GM23338 (cell line): ENCODE data around the gene CNNM4. TPM values are rescaled to one million over a fixed set of nuclear protein-coding genes. Genes with fewer than 3 reads are reported as not detected.

Experiments used
- ATAC-seq: fragments of 200-7000 bp; cut with Tn5 transposase; 3 replicates; pipeline ENCODE4 v1.9.1; 2020
- DNase-seq: peaks from one replicate; pipeline ENCODE4 v3.0.0-alpha.2; 2015; ENCODE audit warnings: low spot score
- H2AFZ ChIP-seq: fragments of 200-600 bp; sonication (generic); 2 replicates; pipeline ENCODE4 v1.8.0; 2016; ENCODE audit warnings: antibody characterized with exemption, mild to moderate bottlenecking, moderate library complexity
- H3F3A ChIP-seq: fragments of 200-600 bp; sonication (generic); replicated peaks from 2 replicates; pipeline ENCODE4 v1.8.0; 2017; ENCODE audit warnings: antibody characterized with exemption, mixed run types, low read depth
- H3K27ac ChIP-seq: fragments of 200-600 bp; sonication (generic); 2 replicates; pipeline ENCODE4 v1.6.1; 2016; ENCODE audit warnings: low read depth
- H3K27me3 ChIP-seq: fragments of 200-600 bp; sonication (generic); 2 replicates; pipeline ENCODE4 v1.8.0; 2016; ENCODE audit warnings: mild to moderate bottlenecking, mixed run types, moderate library complexity; ENCODE audit not compliant: insufficient read depth
- H3K36me3 ChIP-seq: fragments of 200-600 bp; sonication (generic); 2 replicates; pipeline ENCODE4 v1.8.0; 2016; ENCODE audit warnings: mild to moderate bottlenecking; ENCODE audit not compliant: insufficient read depth
- H3K4me1 ChIP-seq: fragments of 200-600 bp; sonication (generic); 2 replicates; pipeline ENCODE4 v1.8.0; 2016; ENCODE audit warnings: mild to moderate bottlenecking, moderate library complexity; ENCODE audit not compliant: insufficient read depth
- H3K4me2 ChIP-seq: fragments of 200-600 bp; sonication (generic); 2 replicates; pipeline ENCODE4 v1.7.1; 2017; ENCODE audit warnings: mixed run types
- H3K4me3 ChIP-seq: fragments of 200-600 bp; sonication (generic); 2 replicates; pipeline ENCODE4 v1.6.1; 2016; ENCODE audit warnings: mixed run types
- H3K79me2 ChIP-seq: fragments of 200-600 bp; sonication (generic); replicated peaks from 2 replicates; pipeline ENCODE4 v1.8.0; 2017; ENCODE audit warnings: mild to moderate bottlenecking; ENCODE audit not compliant: insufficient read depth
- H3K9me2 ChIP-seq: fragments of 200-600 bp; sonication (generic); 2 replicates; pipeline ENCODE4 v1.8.0; 2017; ENCODE audit not compliant: insufficient read depth
- H4K20me1 ChIP-seq: fragments of 200-600 bp; sonication (generic); replicated peaks from 2 replicates; pipeline ENCODE4 v1.8.0; 2017; ENCODE audit warnings: mild to moderate bottlenecking; ENCODE audit not compliant: insufficient read depth
- H3K27ac Mint-ChIP-seq: 2 replicates; pipeline ENCODE4 v1.8.0; 2020; ENCODE audit warnings: inconsistent platforms, mild to moderate bottlenecking, moderate library complexity, mixed read lengths
- H3K27me3 Mint-ChIP-seq: 3 replicates; pipeline ENCODE4 v1.8.0; 2022; ENCODE audit warnings: low read depth, mild to moderate bottlenecking, moderate library complexity, mixed read lengths, inconsistent platforms; ENCODE audit not compliant: insufficient read depth, poor library complexity
- H3K36me3 Mint-ChIP-seq: 3 replicates; pipeline ENCODE4 v1.8.0; 2021; ENCODE audit warnings: low read depth, mild to moderate bottlenecking, inconsistent platforms, moderate library complexity, mixed read lengths
- H3K4me1 Mint-ChIP-seq: 3 replicates; pipeline ENCODE4 v1.8.0; 2020; ENCODE audit warnings: mild to moderate bottlenecking, inconsistent platforms, mixed read lengths
- H3K4me3 Mint-ChIP-seq: 3 replicates; pipeline ENCODE4 v1.8.0; 2021; ENCODE audit warnings: moderate library complexity, mild to moderate bottlenecking, inconsistent platforms, mixed read lengths
- H3K9me3 Mint-ChIP-seq: 3 replicates; pipeline ENCODE4 v1.8.0; 2020; ENCODE audit warnings: moderate library complexity, mild to moderate bottlenecking, inconsistent platforms, mixed read lengths
- CREB1 ChIP-seq: fragments of 250-450 bp; sonication (Bioruptor Pico); IDR thresholded peaks from 2 replicates; pipeline ENCODE4 v1.5.0; 2020; ENCODE audit warnings: low read depth, mild to moderate bottlenecking, moderate library complexity
- EZH2 ChIP-seq: fragments of 200-600 bp; sonication (generic); IDR thresholded peaks from one replicate; pipeline ENCODE4 v1.8.0; 2017; ENCODE audit warnings: antibody characterized with exemption, mild to moderate bottlenecking, low read depth; ENCODE audit not compliant: unreplicated experiment
- POLR2AphosphoS5 ChIP-seq: IDR thresholded peaks from 2 replicates; pipeline ENCODE4 v1.6.1; 2016; ENCODE audit warnings: antibody characterized with exemption, low read depth
- STAT1 ChIP-seq: IDR thresholded peaks from one replicate; pipeline ENCODE4 v1.6.1; 2016; ENCODE audit warnings: antibody characterized with exemption; ENCODE audit not compliant: unreplicated experiment
- ZNF114 ChIP-seq: fragments of 250-450 bp; sonication (Bioruptor Pico); IDR thresholded peaks from 2 replicates; pipeline ENCODE4 v1.5.0; 2020; ENCODE audit warnings: mild to moderate bottlenecking, moderate library complexity
- ZNF331 ChIP-seq: fragments of 250-450 bp; sonication (Bioruptor Pico); IDR thresholded peaks from 2 replicates; pipeline ENCODE4 v1.5.0; 2020; ENCODE audit warnings: low read depth, mild to moderate bottlenecking, moderate library complexity
- polyA plus RNA-seq: library from polyadenylated mRNA; unstranded; fragments of >200 nt; fragmentation: Nextera tagmentation; extraction: Ambion mirVana; gene quantifications from 2 replicates; pipeline ENCODE4 v1.2.1, GENCODE V29; 2016
- total RNA-seq: library from RNA; depleted of rRNA; stranded (reverse); fragments of >200 nt; shearing (Covaris generic); gene quantifications from 2 replicates; pipeline ENCODE4 v1.2.3, GENCODE V29; 2014
- TF ChIP-seq, protein P1 (sequence below): IDR thresholded peaks from 2 replicates; pipeline ENCODE4 v1.6.1; 2016; ENCODE audit warnings: antibody characterized with exemption
- TF ChIP-seq, protein P2 (sequence below): fragments of 250-450 bp; sonication (Bioruptor Pico); IDR thresholded peaks from 2 replicates; pipeline ENCODE4 v1.5.0; 2020; ENCODE audit warnings: mild to moderate bottlenecking, moderate library complexity
- TF ChIP-seq, protein P3 (sequence below), 2 experiments: fragments of 200-600 bp in 1 of 2; sonication (generic) in 1 of 2; conservative IDR thresholded peaks; 2 replicates each; pipeline versions ENCODE4 v1.5.1 to v1.6.1; 2016 to 2017; ENCODE audit warnings: antibody characterized with exemption in 2 of 2, low read depth in 2 of 2, mild to moderate bottlenecking in 2 of 2, moderate library complexity in 1 of 2

CNNM4 gene
- total and polyA plus RNA-seq, 2 experiments from 2014 or later, result 2.9 to 12.9 TPM

DNA sequence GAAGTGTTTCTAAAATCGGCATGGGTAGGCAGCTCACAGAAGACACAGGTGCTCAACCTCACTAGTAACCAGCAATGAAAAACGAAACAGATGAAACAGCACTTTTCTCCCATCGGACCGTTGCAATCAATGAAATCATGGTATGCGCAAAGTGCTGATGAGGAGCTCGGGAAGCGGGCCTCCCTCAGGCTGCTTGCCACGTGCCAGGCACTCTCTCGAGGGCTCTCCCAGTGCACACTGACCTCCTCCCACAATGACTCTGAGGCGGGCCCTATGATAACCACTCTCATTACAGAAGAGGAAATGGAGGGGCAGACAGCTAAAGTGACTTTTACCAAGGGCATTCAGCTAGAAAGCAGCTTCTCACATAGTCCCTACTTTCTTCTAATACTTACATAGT lies 86.9 kb downstream of the CNNM4 start:
- Mint-ChIP-seq H3K4me1 (no peaks in the 10 kb centered on the region; the same call in 1 of the 3 replicates), H3K27ac (0 out of 2 replicates have a peak overlapping the region, but pooled peaks have one; percentile 52), H3K36me3 (peaks cover 39% of the 10 kb centered on the region), H3K27me3 (peaks cover 6% of the 10 kb centered on the region), H3K4me3 (no peak overlapping the region), H3K9me3 (no peaks in the 10 kb centered on the region)
- Histone ChIP-seq H3K4me2 (no peak overlapping the region), H3K27ac (no peak overlapping the region), H3K9me2 (no peaks in the 10 kb centered on the region), H3K4me3 (no peak overlapping the region), H3K36me3 (peaks cover 7% of the 10 kb centered on the region), H3K27me3 (no peaks in the 10 kb centered on the region), H3K4me1 (no peaks in the 10 kb centered on the region), H3K79me2 (no peaks in the 10 kb centered on the region; the same call in 1 of the 2 replicates), H3F3A (no peaks in the 10 kb centered on the region), H4K20me1 (no peaks in the 10 kb centered on the region), H2AFZ (no peak overlapping the region)
- no peak for TF ChIP-seq ZNF331 (CRISPR knock-in tag)
- TF ChIP-seq ZNF114 (CRISPR knock-in tag), result no peak
- TF ChIP-seq, protein P1, sequence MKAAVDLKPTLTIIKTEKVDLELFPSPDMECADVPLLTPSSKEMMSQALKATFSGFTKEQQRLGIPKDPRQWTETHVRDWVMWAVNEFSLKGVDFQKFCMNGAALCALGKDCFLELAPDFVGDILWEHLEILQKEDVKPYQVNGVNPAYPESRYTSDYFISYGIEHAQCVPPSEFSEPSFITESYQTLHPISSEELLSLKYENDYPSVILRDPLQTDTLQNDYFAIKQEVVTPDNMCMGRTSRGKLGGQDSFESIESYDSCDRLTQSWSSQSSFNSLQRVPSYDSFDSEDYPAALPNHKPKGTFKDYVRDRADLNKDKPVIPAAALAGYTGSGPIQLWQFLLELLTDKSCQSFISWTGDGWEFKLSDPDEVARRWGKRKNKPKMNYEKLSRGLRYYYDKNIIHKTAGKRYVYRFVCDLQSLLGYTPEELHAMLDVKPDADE, result no peak
- TF ChIP-seq CREB1, result no peak
- TF ChIP-seq STAT1, result no peak
- TF ChIP-seq, protein P2, sequence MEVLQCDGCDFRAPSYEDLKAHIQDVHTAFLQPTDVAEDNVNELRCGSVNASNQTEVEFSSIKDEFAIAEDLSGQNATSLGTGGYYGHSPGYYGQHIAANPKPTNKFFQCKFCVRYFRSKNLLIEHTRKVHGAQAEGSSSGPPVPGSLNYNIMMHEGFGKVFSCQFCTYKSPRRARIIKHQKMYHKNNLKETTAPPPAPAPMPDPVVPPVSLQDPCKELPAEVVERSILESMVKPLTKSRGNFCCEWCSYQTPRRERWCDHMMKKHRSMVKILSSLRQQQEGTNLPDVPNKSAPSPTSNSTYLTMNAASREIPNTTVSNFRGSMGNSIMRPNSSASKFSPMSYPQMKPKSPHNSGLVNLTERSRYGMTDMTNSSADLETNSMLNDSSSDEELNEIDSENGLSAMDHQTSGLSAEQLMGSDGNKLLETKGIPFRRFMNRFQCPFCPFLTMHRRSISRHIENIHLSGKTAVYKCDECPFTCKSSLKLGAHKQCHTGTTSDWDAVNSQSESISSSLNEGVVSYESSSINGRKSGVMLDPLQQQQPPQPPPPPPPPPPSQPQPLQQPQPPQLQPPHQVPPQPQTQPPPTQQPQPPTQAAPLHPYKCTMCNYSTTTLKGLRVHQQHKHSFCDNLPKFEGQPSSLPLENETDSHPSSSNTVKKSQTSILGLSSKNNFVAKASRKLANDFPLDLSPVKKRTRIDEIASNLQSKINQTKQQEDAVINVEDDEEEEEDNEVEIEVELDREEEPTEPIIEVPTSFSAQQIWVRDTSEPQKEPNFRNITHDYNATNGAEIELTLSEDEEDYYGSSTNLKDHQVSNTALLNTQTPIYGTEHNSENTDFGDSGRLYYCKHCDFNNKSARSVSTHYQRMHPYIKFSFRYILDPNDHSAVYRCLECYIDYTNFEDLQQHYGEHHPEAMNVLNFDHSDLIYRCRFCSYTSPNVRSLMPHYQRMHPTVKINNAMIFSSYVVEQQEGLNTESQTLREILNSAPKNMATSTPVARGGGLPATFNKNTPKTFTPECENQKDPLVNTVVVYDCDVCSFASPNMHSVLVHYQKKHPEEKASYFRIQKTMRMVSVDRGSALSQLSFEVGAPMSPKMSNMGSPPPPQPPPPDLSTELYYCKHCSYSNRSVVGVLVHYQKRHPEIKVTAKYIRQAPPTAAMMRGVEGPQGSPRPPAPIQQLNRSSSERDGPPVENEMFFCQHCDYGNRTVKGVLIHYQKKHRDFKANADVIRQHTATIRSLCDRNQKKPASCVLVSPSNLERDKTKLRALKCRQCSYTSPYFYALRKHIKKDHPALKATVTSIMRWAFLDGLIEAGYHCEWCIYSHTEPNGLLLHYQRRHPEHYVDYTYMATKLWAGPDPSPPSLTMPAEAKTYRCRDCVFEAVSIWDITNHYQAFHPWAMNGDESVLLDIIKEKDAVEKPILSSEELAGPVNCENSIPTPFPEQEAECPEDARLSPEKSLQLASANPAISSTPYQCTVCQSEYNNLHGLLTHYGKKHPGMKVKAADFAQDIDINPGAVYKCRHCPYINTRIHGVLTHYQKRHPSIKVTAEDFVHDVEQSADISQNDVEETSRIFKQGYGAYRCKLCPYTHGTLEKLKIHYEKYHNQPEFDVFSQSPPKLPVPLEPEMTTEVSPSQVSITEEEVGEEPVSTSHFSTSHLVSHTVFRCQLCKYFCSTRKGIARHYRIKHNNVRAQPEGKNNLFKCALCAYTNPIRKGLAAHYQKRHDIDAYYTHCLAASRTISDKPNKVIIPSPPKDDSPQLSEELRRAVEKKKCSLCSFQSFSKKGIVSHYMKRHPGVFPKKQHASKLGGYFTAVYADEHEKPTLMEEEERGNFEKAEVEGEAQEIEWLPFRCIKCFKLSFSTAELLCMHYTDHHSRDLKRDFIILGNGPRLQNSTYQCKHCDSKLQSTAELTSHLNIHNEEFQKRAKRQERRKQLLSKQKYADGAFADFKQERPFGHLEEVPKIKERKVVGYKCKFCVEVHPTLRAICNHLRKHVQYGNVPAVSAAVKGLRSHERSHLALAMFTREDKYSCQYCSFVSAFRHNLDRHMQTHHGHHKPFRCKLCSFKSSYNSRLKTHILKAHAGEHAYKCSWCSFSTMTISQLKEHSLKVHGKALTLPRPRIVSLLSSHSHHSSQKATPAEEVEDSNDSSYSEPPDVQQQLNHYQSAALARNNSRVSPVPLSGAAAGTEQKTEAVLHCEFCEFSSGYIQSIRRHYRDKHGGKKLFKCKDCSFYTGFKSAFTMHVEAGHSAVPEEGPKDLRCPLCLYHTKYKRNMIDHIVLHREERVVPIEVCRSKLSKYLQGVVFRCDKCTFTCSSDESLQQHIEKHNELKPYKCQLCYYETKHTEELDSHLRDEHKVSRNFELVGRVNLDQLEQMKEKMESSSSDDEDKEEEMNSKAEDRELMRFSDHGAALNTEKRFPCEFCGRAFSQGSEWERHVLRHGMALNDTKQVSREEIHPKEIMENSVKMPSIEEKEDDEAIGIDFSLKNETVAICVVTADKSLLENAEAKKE (CRISPR knock-in tag), result no peak
- TF ChIP-seq, protein P3, sequence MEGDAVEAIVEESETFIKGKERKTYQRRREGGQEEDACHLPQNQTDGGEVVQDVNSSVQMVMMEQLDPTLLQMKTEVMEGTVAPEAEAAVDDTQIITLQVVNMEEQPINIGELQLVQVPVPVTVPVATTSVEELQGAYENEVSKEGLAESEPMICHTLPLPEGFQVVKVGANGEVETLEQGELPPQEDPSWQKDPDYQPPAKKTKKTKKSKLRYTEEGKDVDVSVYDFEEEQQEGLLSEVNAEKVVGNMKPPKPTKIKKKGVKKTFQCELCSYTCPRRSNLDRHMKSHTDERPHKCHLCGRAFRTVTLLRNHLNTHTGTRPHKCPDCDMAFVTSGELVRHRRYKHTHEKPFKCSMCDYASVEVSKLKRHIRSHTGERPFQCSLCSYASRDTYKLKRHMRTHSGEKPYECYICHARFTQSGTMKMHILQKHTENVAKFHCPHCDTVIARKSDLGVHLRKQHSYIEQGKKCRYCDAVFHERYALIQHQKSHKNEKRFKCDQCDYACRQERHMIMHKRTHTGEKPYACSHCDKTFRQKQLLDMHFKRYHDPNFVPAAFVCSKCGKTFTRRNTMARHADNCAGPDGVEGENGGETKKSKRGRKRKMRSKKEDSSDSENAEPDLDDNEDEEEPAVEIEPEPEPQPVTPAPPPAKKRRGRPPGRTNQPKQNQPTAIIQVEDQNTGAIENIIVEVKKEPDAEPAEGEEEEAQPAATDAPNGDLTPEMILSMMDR (conservative IDR thresholded peaks at IDR 0.05; ENCODE audit: low read depth in 2 of 2), result no peak
- no peak for TF ChIP-seq EZH2
- TF ChIP-seq POLR2AphosphoS5, result no peak
- peak; percentile 24; the same call in 1 of the 3 replicates for ATAC-seq
- no peak for DNase-seq
